Esophagus (tissue), 2 donors: ENCODE measurements around the gene AGT. TPM values are rescaled to one million over a fixed set of nuclear protein-coding genes. Genes with fewer than 3 reads are reported as not detected.

Experiments used
- H3K27ac ChIP-seq, 2 donors: one replicate each; pipeline ENCODE4 v1.5.1; 2013; ENCODE audit warnings: low read depth in 2 of 2, mild to moderate bottlenecking in 2 of 2, inconsistent platforms in 1 of 2, low read length in 1 of 2, moderate library complexity in 1 of 2
- H3K27me3 ChIP-seq, 2 donors: one replicate each; pipeline ENCODE4 v1.6.1; 2013; ENCODE audit warnings: low read length in 2 of 2, control low read depth in 1 of 2, mild to moderate bottlenecking in 1 of 2; ENCODE audit not compliant: insufficient read depth in 2 of 2, control insufficient read depth in 1 of 2
- H3K36me3 ChIP-seq, 2 donors: one replicate each; pipeline ENCODE4 v1.6.1; 2013; ENCODE audit warnings: low read length in 1 of 2; ENCODE audit not compliant: control insufficient read depth in 2 of 2, insufficient read depth in 2 of 2
- H3K4me1 ChIP-seq, 2 donors: one replicate each; pipeline ENCODE4 v1.6.1; 2013; ENCODE audit warnings: low read length in 1 of 2; ENCODE audit not compliant: control insufficient read depth in 2 of 2, insufficient read depth in 2 of 2
- H3K4me3 ChIP-seq, 2 donors: one replicate each; pipeline ENCODE4 v1.5.1; 2013; ENCODE audit warnings: low read length in 2 of 2, mild to moderate bottlenecking in 2 of 2, low read depth in 1 of 2, moderate library complexity in 1 of 2
- H3K9me3 ChIP-seq, 2 donors: one replicate each; pipeline ENCODE4 v1.6.1; 2013; ENCODE audit warnings: mild to moderate bottlenecking in 2 of 2, low read depth in 1 of 2, low read length in 1 of 2, moderate library complexity in 1 of 2; ENCODE audit not compliant: control insufficient read depth in 2 of 2, insufficient read depth in 1 of 2
- WGBS, 2 donors: extraction: QIAGEN DNeasy Blood & Tissue Kit; methylation state at CpG; one replicate each; pipeline ENCODE4 v1.1.7; 2013; 5-methylcytosine and 5-hydroxymethylcytosine counted together
- polyA plus RNA-seq, 2 donors: library from polyadenylated mRNA; stranded (reverse); fragments of 200-250 nt; gene quantifications; one replicate each; pipeline ENCODE4 v1.2.3, GENCODE V29; 2013
- donor health status: healthy with polysubstance abuse.
- donor health status: Bipolar disorder and iron deficiency.

Gene AGT
- polyA plus RNA-seq, 2 donors = 0.12 to 0.49 TPM

DNA sequence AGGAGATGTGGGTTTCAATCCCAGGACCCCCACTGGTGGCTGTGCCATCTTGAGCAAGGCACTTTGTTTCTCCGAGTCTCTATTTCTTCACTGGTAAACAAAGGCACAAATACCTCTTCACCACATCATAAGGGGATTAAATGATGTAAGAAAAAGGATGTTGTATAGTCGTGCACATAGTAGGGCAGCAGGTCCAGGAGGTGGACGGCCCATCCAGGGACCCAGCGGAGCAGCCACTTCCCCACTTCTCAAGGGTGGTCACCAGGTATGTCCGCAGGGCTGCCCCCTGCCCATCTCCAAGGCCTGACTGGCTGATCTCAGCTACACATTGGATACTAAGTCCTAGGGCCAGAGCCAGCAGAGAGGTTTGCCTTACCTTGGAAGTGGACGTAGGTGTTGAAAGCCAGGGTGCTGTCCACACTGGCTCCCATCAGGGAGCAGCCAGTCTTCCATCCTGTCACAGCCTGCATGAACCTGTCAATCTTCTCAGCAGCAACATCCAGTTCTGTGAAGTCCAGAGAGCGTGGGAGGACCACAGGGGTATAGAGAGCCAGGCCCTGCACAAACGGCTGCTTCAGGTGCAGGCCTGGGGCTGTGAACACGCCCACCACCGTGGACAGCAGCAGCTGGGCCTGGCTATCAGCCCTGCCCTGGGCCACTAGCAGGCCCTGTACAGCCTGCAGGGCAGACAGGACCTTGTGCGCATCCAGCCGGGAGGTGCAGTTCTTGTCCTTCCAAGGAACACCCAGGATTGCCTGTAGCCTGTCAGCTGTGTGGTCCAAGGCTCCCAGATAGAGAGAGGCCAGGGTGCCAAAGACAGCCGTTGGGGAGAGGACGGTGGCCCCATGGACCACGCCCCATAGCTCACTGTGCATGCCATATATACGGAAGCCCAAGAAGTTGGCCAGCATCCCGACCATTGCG, 4.0 kb downstream of the AGT start:
- Histone ChIP-seq H3K4me1 (peaks cover 0 to 3% of the 10 kb centered on the region in 2 donors), H3K27me3 (no peaks in the 10 kb centered on the region), H3K9me3 (no peaks in the 10 kb centered on the region), H3K36me3 (no peaks in the 10 kb centered on the region), H3K4me3 (no peak overlapping the region), H3K27ac (no peak overlapping the region)
- whole genome bisulfite sequencing, 2 donors = 68 to 83% methylated on average over 18 of the region's 18 CpGs

DNA sequence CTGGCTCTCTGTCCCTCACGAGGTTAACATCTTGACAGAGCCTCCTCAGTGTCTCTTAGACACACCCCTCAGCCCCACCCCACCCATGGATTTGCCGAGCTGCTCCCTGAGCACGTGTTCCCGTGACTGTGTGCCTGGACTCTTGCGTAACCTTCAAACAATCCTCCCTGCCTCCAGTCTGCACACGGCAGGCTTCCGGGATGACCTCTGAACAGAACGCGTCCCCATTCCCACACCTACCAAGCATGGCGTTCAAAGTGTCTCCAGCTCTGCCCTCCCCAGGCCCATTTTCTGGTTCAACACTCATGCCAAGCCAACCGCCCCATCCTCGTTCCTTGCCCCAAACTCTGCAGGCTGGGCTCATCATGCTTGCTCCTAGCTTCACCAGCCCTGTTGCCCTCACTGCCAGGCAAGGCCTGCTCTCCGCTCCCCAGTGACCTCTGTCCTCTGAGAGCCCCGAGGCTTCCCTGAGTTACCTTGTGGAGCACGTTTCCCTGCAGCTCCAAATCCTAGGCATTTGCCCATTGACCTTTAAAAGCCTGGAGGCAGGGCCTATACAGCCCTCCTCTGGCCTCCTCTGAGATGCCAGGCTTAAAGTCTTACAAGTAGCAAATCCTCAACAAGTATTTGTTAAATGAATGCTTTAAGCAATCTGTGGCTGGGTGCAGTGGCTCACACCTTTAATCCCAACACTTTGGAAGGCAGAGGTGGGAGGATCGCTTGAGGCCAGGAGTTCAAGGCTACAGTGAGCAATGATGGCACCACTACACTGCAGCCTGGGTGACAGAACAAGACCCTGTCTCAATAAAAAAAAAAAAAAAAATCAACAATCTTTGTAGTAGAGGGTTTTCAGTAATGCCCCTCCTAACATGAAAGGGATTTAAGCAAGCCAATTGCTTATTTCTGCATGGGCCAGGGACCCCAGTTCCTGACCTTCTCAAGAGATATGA, 5.0 kb downstream of the AGT start:
- no peak overlapping the region for H3K4me3 ChIP-seq
- H3K27ac ChIP-seq = no peak overlapping the region
- H3K9me3 ChIP-seq = no peaks in the 10 kb centered on the region
- no peaks in the 10 kb centered on the region for H3K4me1 ChIP-seq
- no peaks in the 10 kb centered on the region for H3K27me3 ChIP-seq
- WGBS, 2 donors = 64 to 74% methylated on average over 16 of the region's 16 CpGs
- H3K36me3 ChIP-seq = no peaks in the 10 kb centered on the region

DNA sequence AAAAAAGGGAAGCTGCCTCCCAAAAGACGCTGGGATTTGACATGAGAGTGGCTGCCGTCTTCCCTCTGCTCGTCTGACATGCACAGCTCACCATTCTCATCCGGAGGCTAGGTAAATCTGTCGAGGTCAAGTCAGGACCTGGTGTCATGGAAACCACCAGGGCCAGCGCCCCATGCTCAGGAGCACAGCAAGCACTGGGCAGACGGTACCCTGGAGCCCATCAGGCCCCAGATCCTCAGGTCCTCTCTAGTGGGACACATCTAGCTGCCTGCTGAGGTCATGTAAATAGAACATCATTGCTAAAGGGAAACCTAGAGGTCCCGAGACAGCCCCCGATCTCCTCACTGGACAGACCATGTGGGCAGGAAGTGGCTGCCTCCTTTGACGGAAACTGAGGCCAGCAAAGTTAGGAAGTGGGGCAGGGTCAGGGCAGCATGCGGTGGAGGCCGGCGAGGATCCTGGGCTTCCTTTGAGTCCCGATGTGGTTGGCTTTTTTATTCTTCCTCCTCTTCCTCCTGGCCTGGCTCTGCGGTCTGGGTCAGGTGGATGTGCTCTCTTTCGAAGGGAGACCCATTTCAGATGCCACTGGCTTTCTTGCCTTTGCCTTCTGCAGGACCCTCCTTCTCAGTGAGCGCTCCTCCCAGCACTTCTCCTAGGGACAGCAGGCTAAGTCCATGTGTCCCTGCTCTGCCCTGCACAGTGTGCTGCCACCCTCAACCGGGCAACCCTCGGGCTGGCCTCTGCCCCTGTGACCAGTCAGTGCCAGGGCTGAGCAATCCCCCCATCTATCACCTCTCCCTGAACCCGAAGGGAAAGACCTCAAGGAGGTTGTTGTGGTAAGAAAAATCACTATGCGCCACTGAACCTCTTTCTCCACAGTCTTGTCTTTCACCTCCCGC, 5.9 kb downstream of the AGT start:
- Histone ChIP-seq H3K27me3 (no peaks in the 10 kb centered on the region), H3K27ac (no peak overlapping the region), H3K4me1 (peaks cover 2% of the 10 kb centered on the region in 2 donors), H3K4me3 (no peak overlapping the region), H3K9me3 (no peaks in the 10 kb centered on the region), H3K36me3 (no peaks in the 10 kb centered on the region)
- WGBS, 2 donors = 63 to 72% methylated on average over 22 of the region's 22 CpGs

- 88% methylated on average over 20 of the region's 20 CpGs for WGBS, 2 donors
- Histone ChIP-seq H3K36me3 (no peaks in the 10 kb centered on the region), H3K27me3 (no peaks in the 10 kb centered on the region), H3K9me3 (no peaks in the 10 kb centered on the region), H3K4me3 (no peak overlapping the region), H3K4me1 (peaks cover 2% of the 10 kb centered on the region in 2 donors), H3K27ac (no peak overlapping the region)
Observed at GRCh38 chr1:230706887-230707731, 6.8 kb downstream of the AGT start.

- no peaks in the 10 kb centered on the region for H3K27me3 ChIP-seq
- no peaks in the 10 kb centered on the region for H3K9me3 ChIP-seq
- WGBS, 2 donors = 88 to 89% methylated on average over 9 of the region's 9 CpGs
- H3K4me3 ChIP-seq = no peak overlapping the region
- H3K4me1 ChIP-seq = peaks cover 2% of the 10 kb centered on the region in 2 donors
- H3K27ac ChIP-seq = no peak overlapping the region
- no peaks in the 10 kb centered on the region for H3K36me3 ChIP-seq
Observed at GRCh38 chr1:230706020-230706699, 7.8 kb downstream of the AGT start.

DNA sequence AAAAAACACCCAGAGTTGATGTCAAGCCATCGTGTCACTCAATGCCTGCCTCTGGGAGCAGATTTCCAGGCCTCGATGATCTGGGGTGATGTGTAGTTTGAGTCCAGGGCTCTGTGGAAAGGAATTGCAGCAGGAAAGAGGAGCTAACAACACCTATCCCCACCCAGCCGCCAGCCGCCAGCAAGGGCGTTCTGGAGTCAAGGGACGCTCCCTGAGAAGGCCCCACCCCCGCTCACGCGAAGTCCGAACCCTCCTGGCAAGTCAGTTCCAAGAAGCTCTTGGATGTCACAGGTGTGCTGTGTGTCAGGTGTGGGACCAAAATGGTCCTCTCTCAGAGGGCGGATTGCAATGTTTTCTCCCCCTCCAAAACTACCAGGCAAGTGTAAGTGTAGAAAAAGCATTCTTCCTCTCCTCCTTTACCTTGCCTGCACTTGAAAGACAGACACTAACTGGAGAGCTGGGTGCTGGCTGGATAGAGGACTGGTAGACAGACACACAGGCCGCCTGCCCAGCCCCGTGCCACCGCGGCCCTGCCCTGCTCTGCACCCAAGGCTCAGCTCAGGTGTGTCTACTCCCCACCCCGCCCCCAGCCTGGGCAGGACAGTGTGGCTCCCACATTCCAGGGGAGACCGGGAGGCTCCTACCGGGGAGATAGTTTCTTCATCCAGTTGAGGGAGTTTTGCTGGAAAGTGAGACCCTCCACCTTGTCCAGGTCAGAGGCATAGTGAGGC, 8.5 kb downstream of the AGT start:
- H3K36me3 ChIP-seq = no peaks in the 10 kb centered on the region
- WGBS, 2 donors = 86 to 88% methylated on average over 18 of the region's 18 CpGs
- H3K4me1 ChIP-seq = peaks cover 2% of the 10 kb centered on the region in 2 donors
- H3K27ac ChIP-seq = no peak overlapping the region
- H3K9me3 ChIP-seq = no peaks in the 10 kb centered on the region
- no peaks in the 10 kb centered on the region for H3K27me3 ChIP-seq
- H3K4me3 ChIP-seq = no peak overlapping the region

GRCh38 chr1:230704830-230705229, 9.1 kb downstream of the AGT start:
- Histone ChIP-seq H3K9me3 (no peaks in the 10 kb centered on the region), H3K4me3 (no peak overlapping the region), H3K36me3 (no peaks in the 10 kb centered on the region), H3K4me1 (peaks cover 2% of the 10 kb centered on the region in 2 donors), H3K27me3 (no peaks in the 10 kb centered on the region), H3K27ac (no peak overlapping the region)
- WGBS, 2 donors = 92 to 94% methylated on average over 7 of the region's 7 CpGs
